Prostate gland (tissue), 2 donors: ENCODE measurements around the gene CRIM1. TPM values are rescaled to one million over a fixed set of nuclear protein-coding genes. Genes with fewer than 3 reads are reported as not detected.

Experiments used
- DNase-seq: peaks from one replicate; pipeline ENCODE4 v3.0.0-alpha.2; 2019; ENCODE audit warnings: low spot score
- H3K27ac ChIP-seq, 2 donors: fragments of 200-600 bp; sonication (generic); 2 replicates each; pipeline ENCODE4 v1.5.1; 2017 to 2019
- H3K27me3 ChIP-seq: fragments of 200-600 bp; sonication (generic); replicated peaks from 2 replicates; pipeline ENCODE4 v1.5.1; 2019; ENCODE audit not compliant: insufficient read depth
- H3K36me3 ChIP-seq, 2 donors: fragments of 200-600 bp; sonication (generic); 1 replicate in 1 of 2; 2 replicates in 1 of 2; pipeline versions ENCODE4 v1.5.1 to v1.8.1; 2017 to 2019
- H3K4me1 ChIP-seq: fragments of 200-600 bp; sonication (generic); replicated peaks from 2 replicates; pipeline ENCODE4 v1.5.1; 2019
- H3K4me3 ChIP-seq, 2 donors: fragments of 200-600 bp; sonication (generic); 2 replicates each; pipeline ENCODE4 v1.5.1; 2017 to 2019
- H3K9me3 ChIP-seq: fragments of 200-600 bp; sonication (generic); 2 replicates; pipeline ENCODE4 v1.5.1; 2017
- POLR2A ChIP-seq: fragments of 450-650 bp; IDR thresholded peaks from one replicate; pipeline ENCODE4 v1.6.1; 2016; ENCODE audit warnings: antibody characterized with exemption, mild to moderate bottlenecking
- POLR2AphosphoS5 ChIP-seq: sonication (generic); formaldehyde crosslinking; IDR thresholded peaks from one replicate; pipeline ENCODE4 v1.6.1; 2017; ENCODE audit warnings: antibody characterized with exemption
- WGBS: methylation state at CpG from one replicate; pipeline ENCODE4 v1.1.5; 2018; 5-methylcytosine and 5-hydroxymethylcytosine counted together
- intact Hi-C: fragments of 100-400 bp; cut with DNase I; formaldehyde crosslinking; loops from one replicate; pipeline ENCODE4 v1.14.2; 2022
- total RNA-seq, 2 donors: library from RNA; depleted of rRNA; stranded (reverse); fragments of >200 nt; gene quantifications; one replicate each; pipeline ENCODE4 v1.1.0, GENCODE V29; 2016
- TF ChIP-seq, protein P1 (sequence below), 4 experiments: fragments of 200-600 bp in 2 of 4; fragments of 450-650 bp in 2 of 4; sonication (generic) in 2 of 4; IDR thresholded peaks; 1 replicate in 3 of 4; 2 replicates in 1 of 4; pipeline ENCODE4 v1.5.1; 2016 to 2019; ENCODE audit warnings: antibody characterized with exemption in 4 of 4, mild to moderate bottlenecking in 2 of 4, moderate library complexity in 2 of 4

CRIM1 gene
- total RNA-seq, 2 donors from 2014 or later = 55.2 to 101 TPM

DNA sequence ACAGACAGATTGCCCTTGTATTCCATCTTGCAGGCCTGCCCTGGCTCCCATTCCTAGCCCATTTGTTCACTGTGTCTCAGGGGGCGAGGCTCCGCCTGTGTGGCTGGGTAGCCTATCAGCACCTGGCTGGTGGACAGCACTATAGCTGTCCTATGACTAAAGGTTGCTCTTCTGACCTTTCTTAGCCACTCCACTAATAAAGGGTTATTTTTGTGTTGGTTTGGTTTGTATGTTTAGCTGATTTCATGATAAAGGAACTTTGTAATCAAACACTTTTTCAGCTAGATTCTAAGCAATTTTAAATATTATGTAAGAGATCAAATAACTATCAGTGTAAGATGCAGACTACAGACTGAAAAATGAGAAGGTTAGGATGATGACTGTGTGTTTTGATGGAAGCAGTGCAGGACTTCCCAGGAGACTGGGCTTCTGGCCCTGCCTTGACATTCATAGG is 72.2 kb downstream of the CRIM1 start:
- DNase-seq = no peak
- 100% methylated on average over 2 of the region's 2 CpGs for WGBS
- no peak for TF ChIP-seq POLR2AphosphoS5
- TF ChIP-seq POLR2A = no peak
- TF ChIP-seq, protein P1, sequence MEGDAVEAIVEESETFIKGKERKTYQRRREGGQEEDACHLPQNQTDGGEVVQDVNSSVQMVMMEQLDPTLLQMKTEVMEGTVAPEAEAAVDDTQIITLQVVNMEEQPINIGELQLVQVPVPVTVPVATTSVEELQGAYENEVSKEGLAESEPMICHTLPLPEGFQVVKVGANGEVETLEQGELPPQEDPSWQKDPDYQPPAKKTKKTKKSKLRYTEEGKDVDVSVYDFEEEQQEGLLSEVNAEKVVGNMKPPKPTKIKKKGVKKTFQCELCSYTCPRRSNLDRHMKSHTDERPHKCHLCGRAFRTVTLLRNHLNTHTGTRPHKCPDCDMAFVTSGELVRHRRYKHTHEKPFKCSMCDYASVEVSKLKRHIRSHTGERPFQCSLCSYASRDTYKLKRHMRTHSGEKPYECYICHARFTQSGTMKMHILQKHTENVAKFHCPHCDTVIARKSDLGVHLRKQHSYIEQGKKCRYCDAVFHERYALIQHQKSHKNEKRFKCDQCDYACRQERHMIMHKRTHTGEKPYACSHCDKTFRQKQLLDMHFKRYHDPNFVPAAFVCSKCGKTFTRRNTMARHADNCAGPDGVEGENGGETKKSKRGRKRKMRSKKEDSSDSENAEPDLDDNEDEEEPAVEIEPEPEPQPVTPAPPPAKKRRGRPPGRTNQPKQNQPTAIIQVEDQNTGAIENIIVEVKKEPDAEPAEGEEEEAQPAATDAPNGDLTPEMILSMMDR (IDR thresholded peaks at IDR 0.05) = no peak
- Histone ChIP-seq H3K4me1 (peaks cover 2% of the 10 kb centered on the region), H3K4me3 (no peak overlapping the region), H3K36me3 (no peaks in the 10 kb centered on the region), H3K27ac (no peak overlapping the region), H3K27me3 (no peaks in the 10 kb centered on the region), H3K9me3 (no peaks in the 10 kb centered on the region)
- intact Hi-C loops = no loop called here

DNA sequence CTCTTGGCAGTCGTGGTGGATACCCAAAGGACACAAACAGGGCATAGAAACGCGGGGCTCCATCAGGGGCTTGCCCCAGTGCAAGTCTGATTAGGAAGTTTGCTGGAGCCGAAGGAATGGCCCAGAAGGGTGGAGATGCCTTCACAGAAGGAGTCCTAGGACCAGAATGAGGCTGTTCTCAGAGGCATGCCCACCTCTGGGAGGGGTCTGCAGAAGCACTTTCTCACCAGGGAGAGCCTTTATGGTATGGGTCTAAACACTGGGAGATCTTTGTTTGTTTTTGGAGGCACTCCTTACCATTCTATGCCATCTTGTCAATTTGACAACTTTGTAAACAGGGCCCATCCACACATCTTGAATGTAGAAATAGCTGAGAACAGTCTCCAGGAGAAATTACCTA is 75.0 kb downstream of the CRIM1 start:
- H3K4me3 ChIP-seq = no peak overlapping the region
- H3K36me3 ChIP-seq = no peaks in the 10 kb centered on the region
- no peaks in the 10 kb centered on the region for H3K9me3 ChIP-seq
- no peak for DNase-seq
- 63% methylated on average over 4 of the region's 4 CpGs for WGBS
- H3K4me1 ChIP-seq = peaks cover 12% of the 10 kb centered on the region
- intact Hi-C loops = no loop called here
- H3K27ac ChIP-seq = no peak overlapping the region
- H3K27me3 ChIP-seq = no peaks in the 10 kb centered on the region
- no peak for TF ChIP-seq POLR2AphosphoS5
- no peak for TF ChIP-seq POLR2A
- TF ChIP-seq, protein P1 (IDR thresholded peaks at IDR 0.05) = no peak

DNA sequence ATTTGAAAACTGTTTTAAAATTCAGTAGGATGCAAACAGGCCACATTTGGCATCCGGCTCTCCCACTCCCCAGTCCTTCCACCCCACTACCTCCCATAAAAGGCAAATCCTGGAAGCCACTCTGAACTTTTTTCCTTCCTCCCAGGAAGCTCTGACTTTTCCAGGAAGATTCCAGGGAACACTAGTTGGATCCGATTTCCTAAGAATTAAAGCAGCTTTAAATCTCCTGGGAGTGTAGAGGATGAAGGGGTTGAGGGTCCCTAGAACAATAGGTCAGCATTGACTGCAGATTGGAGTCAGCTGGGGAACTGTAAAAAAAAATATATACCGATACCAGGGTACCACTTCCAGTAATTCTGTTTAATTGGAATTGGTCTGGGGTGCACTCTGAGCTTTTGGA is 76.9 kb downstream of the CRIM1 start:
- Histone ChIP-seq H3K4me3 (no peak overlapping the region), H3K27me3 (no peaks in the 10 kb centered on the region), H3K36me3 (no peaks in the 10 kb centered on the region), H3K4me1 (peaks cover 12% of the 10 kb centered on the region), H3K9me3 (no peaks in the 10 kb centered on the region), H3K27ac (no peak overlapping the region)
- WGBS = 80% methylated on average over 3 of the region's 3 CpGs
- intact Hi-C loops = no loop called here
- TF ChIP-seq POLR2A (no peak), POLR2AphosphoS5 (no peak)
- TF ChIP-seq, protein P1 (IDR thresholded peaks at IDR 0.05) = no peak
- DNase-seq = no peak

DNA sequence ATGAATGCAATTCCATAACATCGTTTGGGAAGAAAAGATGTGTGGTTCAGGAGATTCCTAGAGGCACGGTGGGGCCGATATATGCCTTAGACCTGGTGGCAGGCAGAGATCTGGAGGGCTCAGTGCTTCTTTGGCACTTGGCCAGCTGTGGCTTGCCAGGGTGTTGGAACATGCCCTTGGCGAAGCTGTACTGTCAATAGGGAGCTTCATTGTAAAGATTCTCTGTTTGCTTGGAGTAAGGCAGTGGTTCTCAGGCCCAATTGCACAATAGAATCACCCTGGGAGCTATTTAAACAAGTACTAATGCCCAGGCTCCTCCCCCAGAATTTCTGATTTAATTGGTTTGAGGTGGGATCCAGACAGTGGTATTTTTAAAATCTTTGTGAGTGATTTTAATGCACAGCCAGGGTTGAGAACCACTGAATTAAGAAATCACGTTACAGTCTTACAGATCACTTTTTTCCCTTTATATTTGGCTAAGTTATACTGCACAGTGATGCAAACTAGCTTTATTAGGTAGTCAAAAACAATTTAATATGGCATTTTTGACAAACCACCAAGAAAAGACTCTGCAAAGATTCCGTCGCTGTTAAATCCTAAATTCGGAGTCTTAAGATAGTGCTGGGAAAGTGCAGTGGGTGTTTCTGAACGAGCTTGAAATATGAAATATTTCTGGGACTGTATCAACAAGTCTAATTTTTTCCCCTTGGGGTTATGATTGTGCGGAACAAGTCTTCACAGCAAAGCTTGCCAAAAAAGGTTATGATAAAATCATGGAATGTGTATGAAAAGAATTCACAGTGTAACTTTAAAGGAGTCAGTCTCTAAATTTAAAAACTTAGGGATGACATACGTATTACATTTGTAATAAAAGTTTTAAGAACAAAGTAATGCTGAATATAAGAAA is 78.0 kb downstream of the CRIM1 start:
- H3K4me3 ChIP-seq = no peak overlapping the region
- intact Hi-C loops = no loop called here
- no peak for TF ChIP-seq POLR2A
- TF ChIP-seq, protein P1 (IDR thresholded peaks at IDR 0.05) = no peak
- TF ChIP-seq POLR2AphosphoS5 = peak; percentile 80
- no peaks in the 10 kb centered on the region for H3K27me3 ChIP-seq
- H3K9me3 ChIP-seq = no peaks in the 10 kb centered on the region
- H3K27ac ChIP-seq = peak overlapping the region; percentile 22 to 50
- DNase-seq = peak; percentile 84
- no peaks in the 10 kb centered on the region for H3K36me3 ChIP-seq
- H3K4me1 ChIP-seq = peaks cover 12% of the 10 kb centered on the region
- 22% methylated on average over 11 of the region's 11 CpGs for WGBS
